HepG2 (cell line): ENCODE data around the gene TMED6. TPM values are rescaled to one million over a fixed set of nuclear protein-coding genes. Genes with fewer than 3 reads are reported as not detected.
A peak's percentile ranks its signal among the peaks of the same experiment; 100 is the strongest.

ENCODE experiments used
- ADNP ChIP-seq: sonication (generic); formaldehyde crosslinking; IDR thresholded peaks from 2 replicates; pipeline ENCODE4 v1.4.0; 2020; ENCODE audit warnings: missing genetic modification reagents
- ATF7 ChIP-seq, 2 experiments: fragments of 450-650 bp in 1 of 2; sonication (generic) in 1 of 2; formaldehyde crosslinking in 1 of 2; IDR thresholded peaks; 2 replicates each; pipeline versions ENCODE4 v1.4.0 to v1.6.1; 2016 to 2020; ENCODE audit warnings: antibody characterized with exemption in 1 of 2, mild to moderate bottlenecking in 1 of 2, missing genetic modification reagents in 1 of 2
- EP300 ChIP-seq, 3 experiments: sonication (generic) in 1 of 3; formaldehyde crosslinking in 1 of 3; IDR thresholded peaks; 2 replicates each; pipeline versions ENCODE4 v1.5.1 to v1.6.1; 2011 to 2020; ENCODE audit warnings: low read depth in 2 of 3, low read length in 2 of 3, borderline replicate concordance in 1 of 3, improper control_type of control experiment in 1 of 3, mild to moderate bottlenecking in 1 of 3, missing genetic modification reagents in 1 of 3, moderate library complexity in 1 of 3
- FOXK1 ChIP-seq: sonication (generic); formaldehyde crosslinking; IDR thresholded peaks from 2 replicates; pipeline ENCODE4 v1.4.0; 2020; ENCODE audit warnings: low read depth, missing genetic modification reagents, borderline replicate concordance
- HES4 ChIP-seq: sonication (generic); formaldehyde crosslinking; IDR thresholded peaks from 2 replicates; pipeline ENCODE4 v1.9.0; 2021; ENCODE audit warnings: mild to moderate bottlenecking, missing genetic modification reagents, borderline replicate concordance
- JDP2 ChIP-seq: sonication (generic); formaldehyde crosslinking; IDR thresholded peaks from 2 replicates; pipeline ENCODE4 v1.8.1; 2022; ENCODE audit warnings: missing genetic modification reagents, borderline replicate concordance
- TAF1 ChIP-seq: sonication (generic); formaldehyde crosslinking; IDR thresholded peaks from 2 replicates; pipeline ENCODE4 v1.4.0; 2020; ENCODE audit warnings: missing genetic modification reagents
- THYN1 ChIP-seq: sonication (generic); formaldehyde crosslinking; IDR thresholded peaks from 2 replicates; pipeline ENCODE4 v1.8.1; 2023; ENCODE audit warnings: low read depth, mild to moderate bottlenecking, moderate library complexity, missing genetic modification reagents, borderline replicate concordance
- ZBTB3 ChIP-seq: sonication (generic); formaldehyde crosslinking; IDR thresholded peaks from 2 replicates; pipeline ENCODE4 v1.4.0; 2020; ENCODE audit warnings: low read depth, mild to moderate bottlenecking, moderate library complexity, missing genetic modification reagents, borderline replicate concordance
- ZNF33B ChIP-seq: sonication (generic); formaldehyde crosslinking; IDR thresholded peaks from 2 replicates; pipeline ENCODE4 v1.5.1; 2020; ENCODE audit warnings: mild to moderate bottlenecking, missing genetic modification reagents
- ZNF501 ChIP-seq: sonication (generic); formaldehyde crosslinking; IDR thresholded peaks from 2 replicates; pipeline ENCODE4 v1.5.1; 2020; ENCODE audit warnings: mild to moderate bottlenecking, moderate library complexity, missing genetic modification reagents
- ZNF558 ChIP-seq: sonication (generic); formaldehyde crosslinking; IDR thresholded peaks from 2 replicates; pipeline ENCODE4 v1.9.0; 2022; ENCODE audit warnings: mild to moderate bottlenecking, missing genetic modification reagents, borderline replicate concordance
- ZNF605 ChIP-seq: sonication (generic); formaldehyde crosslinking; IDR thresholded peaks from 2 replicates; pipeline ENCODE4 v1.8.0; 2022; ENCODE audit warnings: mild to moderate bottlenecking, missing genetic modification reagents
- polyA plus RNA-seq, 8 experiments: library from polyadenylated mRNA; depleted of rRNA in 3 of 8; stranded (reverse) in 7 of 8; unstranded in 1 of 8; fragments of >200 nt; fragmentation: Illumina TruSeq in 4 of 8; extraction: Trizol in 4 of 8; gene quantifications; 2 replicates each; pipeline versions ENCODE4 v1.2.1 to v1.2.3, GENCODE V29; 2011 to 2016; ENCODE audit warnings: low read depth in 4 of 8, missing spikeins in 1 of 8, mixed read lengths in 1 of 8; ENCODE audit not compliant: insufficient read depth in 1 of 8
- total RNA-seq, 5 experiments: library from RNA; depleted of rRNA; stranded (reverse); fragments of >200 nt; fragmentation: Illumina TruSeq; extraction: Trizol; gene quantifications; 2 replicates each; pipeline ENCODE4 v1.2.3, GENCODE V29; 2016; ENCODE audit warnings: low read depth in 1 of 5
- TF ChIP-seq, protein P1 (sequence below): sonication (generic); formaldehyde crosslinking; IDR thresholded peaks from 2 replicates; pipeline ENCODE4 v1.8.1; 2023; ENCODE audit warnings: mild to moderate bottlenecking, missing genetic modification reagents
- TF ChIP-seq, protein P2 (sequence below): sonication (generic); formaldehyde crosslinking; IDR thresholded peaks from 2 replicates; pipeline ENCODE4 v1.5.0; 2020; ENCODE audit warnings: mild to moderate bottlenecking, missing genetic modification reagents
- TF ChIP-seq, protein P3 (sequence below): sonication (generic); formaldehyde crosslinking; IDR thresholded peaks from 2 replicates; pipeline ENCODE4 v1.5.1; 2020; ENCODE audit warnings: missing genetic modification reagents, mild to moderate bottlenecking, borderline replicate concordance
- TF ChIP-seq, protein P4 (sequence below): sonication (generic); formaldehyde crosslinking; IDR thresholded peaks from 2 replicates; pipeline ENCODE4 v1.4.0; 2020; ENCODE audit warnings: missing genetic modification reagents, borderline replicate concordance

Gene TMED6
- total and polyA plus RNA-seq, 2 of the 13 experiments (the other 11 are each of a cell fraction or from before 2014, with no cell fraction given), result 9.8 to 14.4 TPM

DNA sequence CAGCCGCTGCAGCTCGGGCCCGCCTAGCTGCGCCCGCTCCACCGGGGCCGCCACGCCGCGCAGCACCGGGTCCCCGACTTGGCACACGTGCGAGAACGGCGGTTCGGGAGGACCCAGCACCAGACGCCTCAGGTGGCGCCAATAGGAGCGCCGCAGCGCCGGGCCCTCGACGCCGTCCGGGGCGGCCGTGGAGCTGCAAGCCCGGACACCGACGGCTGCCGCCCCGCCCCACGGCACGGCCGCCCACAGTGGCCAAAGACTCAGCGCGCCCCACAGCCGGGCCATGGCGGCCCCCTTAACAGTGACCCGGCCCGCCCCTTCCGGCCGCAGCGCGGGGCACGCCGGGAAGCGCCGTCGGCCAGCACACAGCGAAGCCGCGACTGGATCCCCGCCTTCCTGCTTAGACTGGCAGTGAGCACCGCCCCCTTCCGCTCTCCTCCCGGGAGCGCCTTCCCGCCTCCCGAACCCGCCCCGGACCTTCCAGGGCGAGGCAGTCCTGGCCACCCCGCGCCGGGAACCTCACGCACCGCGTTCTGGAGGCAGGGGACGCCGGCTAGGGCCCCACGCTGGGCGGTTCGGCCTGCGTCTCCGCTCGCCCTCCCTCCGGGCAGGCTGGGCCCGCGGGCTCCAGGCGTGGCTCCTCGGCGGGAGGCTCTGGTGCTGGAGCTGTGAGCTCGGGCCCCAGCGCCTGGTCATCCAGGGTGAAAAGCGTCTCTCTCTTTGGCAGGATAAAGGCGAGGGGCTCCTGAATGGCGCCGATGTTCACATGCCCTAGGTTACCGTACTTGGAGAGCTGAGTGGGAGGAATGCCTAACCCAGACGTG lies 21.1 kb downstream of the TMED6 start, which contains the start of gene PDF (continued):
- TF ChIP-seq, protein P1, sequence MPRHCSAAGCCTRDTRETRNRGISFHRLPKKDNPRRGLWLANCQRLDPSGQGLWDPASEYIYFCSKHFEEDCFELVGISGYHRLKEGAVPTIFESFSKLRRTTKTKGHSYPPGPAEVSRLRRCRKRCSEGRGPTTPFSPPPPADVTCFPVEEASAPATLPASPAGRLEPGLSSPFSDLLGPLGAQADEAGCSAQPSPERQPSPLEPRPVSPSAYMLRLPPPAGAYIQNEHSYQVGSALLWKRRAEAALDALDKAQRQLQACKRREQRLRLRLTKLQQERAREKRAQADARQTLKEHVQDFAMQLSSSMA (CRISPR knock-in tag), result peak; percentile 99
- no peak for TF ChIP-seq THYN1
- TF ChIP-seq ATF7 (IDR thresholded peaks at IDR 0.05), result no peak
- TF ChIP-seq ATF7 (CRISPR knock-in tag; IDR thresholded peaks at IDR 0.05), result no peak
- peak; percentile 52; the same call in 1 of the 2 replicates for TF ChIP-seq FOXK1 (CRISPR knock-in tag)
- no peak for TF ChIP-seq JDP2 (CRISPR knock-in tag)
- peak; percentile 92 for TF ChIP-seq HES4 (CRISPR knock-in tag)
- peak; percentile 70; the same call in 1 of the 2 replicates for TF ChIP-seq ZNF501
- TF ChIP-seq ZNF558 (CRISPR knock-in tag), result peak; percentile 72; the same call in 1 of the 2 replicates
- TF ChIP-seq ZBTB3 (CRISPR knock-in tag), result no peak
- TF ChIP-seq, protein P2, sequence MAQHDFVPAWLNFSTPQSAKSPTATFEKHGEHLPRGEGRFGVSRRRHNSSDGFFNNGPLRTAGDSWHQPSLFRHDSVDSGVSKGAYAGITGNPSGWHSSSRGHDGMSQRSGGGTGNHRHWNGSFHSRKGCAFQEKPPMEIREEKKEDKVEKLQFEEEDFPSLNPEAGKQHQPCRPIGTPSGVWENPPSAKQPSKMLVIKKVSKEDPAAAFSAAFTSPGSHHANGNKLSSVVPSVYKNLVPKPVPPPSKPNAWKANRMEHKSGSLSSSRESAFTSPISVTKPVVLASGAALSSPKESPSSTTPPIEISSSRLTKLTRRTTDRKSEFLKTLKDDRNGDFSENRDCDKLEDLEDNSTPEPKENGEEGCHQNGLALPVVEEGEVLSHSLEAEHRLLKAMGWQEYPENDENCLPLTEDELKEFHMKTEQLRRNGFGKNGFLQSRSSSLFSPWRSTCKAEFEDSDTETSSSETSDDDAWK, result no peak
- TF ChIP-seq, protein P3, sequence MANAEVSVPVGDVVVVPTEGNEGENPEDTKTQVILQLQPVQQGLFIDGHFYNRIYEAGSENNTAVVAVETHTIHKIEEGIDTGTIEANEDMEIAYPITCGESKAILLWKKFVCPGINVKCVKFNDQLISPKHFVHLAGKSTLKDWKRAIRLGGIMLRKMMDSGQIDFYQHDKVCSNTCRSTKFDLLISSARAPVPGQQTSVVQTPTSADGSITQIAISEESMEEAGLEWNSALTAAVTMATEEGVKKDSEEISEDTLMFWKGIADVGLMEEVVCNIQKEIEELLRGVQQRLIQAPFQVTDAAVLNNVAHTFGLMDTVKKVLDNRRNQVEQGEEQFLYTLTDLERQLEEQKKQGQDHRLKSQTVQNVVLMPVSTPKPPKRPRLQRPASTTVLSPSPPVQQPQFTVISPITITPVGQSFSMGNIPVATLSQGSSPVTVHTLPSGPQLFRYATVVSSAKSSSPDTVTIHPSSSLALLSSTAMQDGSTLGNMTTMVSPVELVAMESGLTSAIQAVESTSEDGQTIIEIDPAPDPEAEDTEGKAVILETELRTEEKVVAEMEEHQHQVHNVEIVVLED (CRISPR knock-in tag), result peak; percentile 88
- TF ChIP-seq ADNP (CRISPR knock-in tag), result no peak
- peak; percentile 92 for TF ChIP-seq TAF1
- TF ChIP-seq ZNF33B (CRISPR knock-in tag), result peak; percentile 86; the same call in 1 of the 2 replicates
- peak; percentile 82; the same call in 1 of the 2 replicates for TF ChIP-seq ZNF605 (CRISPR knock-in tag)
- TF ChIP-seq, protein P4, sequence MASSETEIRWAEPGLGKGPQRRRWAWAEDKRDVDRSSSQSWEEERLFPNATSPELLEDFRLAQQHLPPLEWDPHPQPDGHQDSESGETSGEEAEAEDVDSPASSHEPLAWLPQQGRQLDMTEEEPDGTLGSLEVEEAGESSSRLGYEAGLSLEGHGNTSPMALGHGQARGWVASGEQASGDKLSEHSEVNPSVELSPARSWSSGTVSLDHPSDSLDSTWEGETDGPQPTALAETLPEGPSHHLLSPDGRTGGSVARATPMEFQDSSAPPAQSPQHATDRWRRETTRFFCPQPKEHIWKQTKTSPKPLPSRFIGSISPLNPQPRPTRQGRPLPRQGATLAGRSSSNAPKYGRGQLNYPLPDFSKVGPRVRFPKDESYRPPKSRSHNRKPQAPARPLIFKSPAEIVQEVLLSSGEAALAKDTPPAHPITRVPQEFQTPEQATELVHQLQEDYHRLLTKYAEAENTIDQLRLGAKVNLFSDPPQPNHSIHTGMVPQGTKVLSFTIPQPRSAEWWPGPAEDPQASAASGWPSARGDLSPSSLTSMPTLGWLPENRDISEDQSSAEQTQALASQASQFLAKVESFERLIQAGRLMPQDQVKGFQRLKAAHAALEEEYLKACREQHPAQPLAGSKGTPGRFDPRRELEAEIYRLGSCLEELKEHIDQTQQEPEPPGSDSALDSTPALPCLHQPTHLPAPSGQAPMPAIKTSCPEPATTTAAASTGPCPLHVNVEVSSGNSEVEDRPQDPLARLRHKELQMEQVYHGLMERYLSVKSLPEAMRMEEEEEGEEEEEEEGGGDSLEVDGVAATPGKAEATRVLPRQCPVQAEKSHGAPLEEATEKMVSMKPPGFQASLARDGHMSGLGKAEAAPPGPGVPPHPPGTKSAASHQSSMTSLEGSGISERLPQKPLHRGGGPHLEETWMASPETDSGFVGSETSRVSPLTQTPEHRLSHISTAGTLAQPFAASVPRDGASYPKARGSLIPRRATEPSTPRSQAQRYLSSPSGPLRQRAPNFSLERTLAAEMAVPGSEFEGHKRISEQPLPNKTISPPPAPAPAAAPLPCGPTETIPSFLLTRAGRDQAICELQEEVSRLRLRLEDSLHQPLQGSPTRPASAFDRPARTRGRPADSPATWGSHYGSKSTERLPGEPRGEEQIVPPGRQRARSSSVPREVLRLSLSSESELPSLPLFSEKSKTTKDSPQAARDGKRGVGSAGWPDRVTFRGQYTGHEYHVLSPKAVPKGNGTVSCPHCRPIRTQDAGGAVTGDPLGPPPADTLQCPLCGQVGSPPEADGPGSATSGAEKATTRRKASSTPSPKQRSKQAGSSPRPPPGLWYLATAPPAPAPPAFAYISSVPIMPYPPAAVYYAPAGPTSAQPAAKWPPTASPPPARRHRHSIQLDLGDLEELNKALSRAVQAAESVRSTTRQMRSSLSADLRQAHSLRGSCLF (CRISPR knock-in tag), result no peak
- 0 out of 4 replicates have a peak, but pooled peaks of 1 of the 2 experiments have one; percentile 35 for TF ChIP-seq EP300 (IDR thresholded peaks at IDR 0.05; ENCODE audit: low read depth in 2 of 2, low read length in 2 of 2)
- TF ChIP-seq EP300 (CRISPR knock-in tag; IDR thresholded peaks at IDR 0.05; ENCODE audit: borderline replicate concordance), result peak; percentile 34; the same call in 1 of the 2 replicates
